ENCODE data around the gene DDX6.

DNA sequence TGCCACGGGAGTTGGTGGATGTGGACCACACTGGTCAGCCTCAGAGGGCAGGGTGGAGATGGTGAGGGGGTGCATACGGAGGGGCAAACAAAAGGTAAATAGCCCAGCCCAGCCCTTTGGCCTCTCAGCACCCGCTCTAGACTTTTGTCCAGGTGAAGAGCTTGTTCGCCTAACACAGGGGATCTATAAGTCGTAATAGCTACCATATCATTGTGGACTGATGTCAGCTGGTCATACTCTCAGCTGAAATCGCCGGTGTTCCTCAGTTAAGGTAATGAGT lies 84.5 kb downstream of the DDX6 start:
- no peak for TF ChIP-seq CTCF (IDR thresholded peaks at IDR 0.05; ENCODE audit: low read length)
- no peak for TF ChIP-seq EZH2 (optimal IDR thresholded peaks at IDR 0.05; ENCODE audit: low read depth, low read length)

Measured in MM.1S (cell line).